Transverse colon (tissue), 3 donors: Measurements from ENCODE around the gene DNAI1.

Experiments
- CTCF ChIP-seq, 5 experiments: fragments of 200-600 bp in 3 of 5; fragments of 450-650 bp in 2 of 5; sonication (generic) in 3 of 5; IDR thresholded peaks; 1 replicate in 2 of 5; 2 replicates in 3 of 5; pipeline ENCODE4 v1.5.1; 2016 to 2017; ENCODE audit warnings: antibody characterized with exemption in 5 of 5, inconsistent platforms in 3 of 5, mild to moderate bottlenecking in 2 of 5, moderate library complexity in 1 of 5
- EP300 ChIP-seq: sonication (generic); formaldehyde crosslinking; IDR thresholded peaks from one replicate; pipeline ENCODE4 v1.6.1; 2017; ENCODE audit warnings: antibody characterized with exemption, low read depth

GRCh38 chr9:34490760-34491159 is 32.2 kb downstream of the DNAI1 start:
- TF ChIP-seq CTCF (IDR thresholded peaks at IDR 0.05) (no peak), EP300 (no peak)
